Measurements from ENCODE around the gene BANK1.

The BANK1 gene

GRCh38 chr4:101970547-101971155, 180.1 kb downstream of the BANK1 start:
- ChIA-PET POLR2A (no interaction called here), CTCF (no interaction called here)
- Histone ChIP-seq H3K27ac (ENCODE audit: extremely low read depth, low read depth, low read length) (no peak overlapping the region), H3K4me3 (ENCODE audit: low read depth, low read length) (no peak overlapping the region), H3K4me1 (ENCODE audit: control insufficient read depth, insufficient read depth, low read length) (no peaks in the 10 kb centered on the region), H3K36me3 (ENCODE audit: control insufficient read depth in 2 of 2, insufficient read depth in 1 of 2, low read length in 2 of 2) (no peaks in the 10 kb centered on the region), H3K9me3 (ENCODE audit: control insufficient read depth, insufficient read depth, low read depth, low read length) (no peaks in the 10 kb centered on the region)
- TF ChIP-seq GFI1B (tag by site-specific recombination; IDR thresholded peaks at IDR 0.05), result no peak
- TF ChIP-seq ZNF585B (tag by site-specific recombination; IDR thresholded peaks at IDR 0.05), result no peak
- no peak for TF ChIP-seq PRDM1 (tag by site-specific recombination; IDR thresholded peaks at IDR 0.05)
- TF ChIP-seq HIC1 (tag by site-specific recombination; IDR thresholded peaks at IDR 0.05), result no peak
- no peak for TF ChIP-seq ZNF138 (tag by site-specific recombination; IDR thresholded peaks at IDR 0.05; ENCODE audit: borderline replicate concordance)
- TF ChIP-seq YY1 (tag by site-specific recombination; IDR thresholded peaks at IDR 0.05), result no peak
- no peak for TF ChIP-seq ZNF354C (tag by site-specific recombination; IDR thresholded peaks at IDR 0.05; ENCODE audit: borderline replicate concordance, low read depth)
- no peak for TF ChIP-seq ZNF677 (tag by site-specific recombination; IDR thresholded peaks at IDR 0.05)
- no peak for TF ChIP-seq SP2 (tag by site-specific recombination; IDR thresholded peaks at IDR 0.05)

- Histone ChIP-seq H3K9me3 (ENCODE audit: control insufficient read depth, insufficient read depth, low read depth, low read length) (no peaks in the 10 kb centered on the region), H3K4me1 (ENCODE audit: control insufficient read depth, insufficient read depth, low read length) (no peaks in the 10 kb centered on the region), H3K4me3 (ENCODE audit: low read depth, low read length) (no peak overlapping the region), H3K27ac (ENCODE audit: extremely low read depth, low read depth, low read length) (no peak overlapping the region), H3K36me3 (ENCODE audit: control insufficient read depth in 2 of 2, insufficient read depth in 1 of 2, low read length in 2 of 2) (no peaks in the 10 kb centered on the region)
- TF ChIP-seq ZNF302 (tag by site-specific recombination; IDR thresholded peaks at IDR 0.05; ENCODE audit: low read depth) (no peak), ZBTB20 (tag by site-specific recombination; IDR thresholded peaks at IDR 0.05) (no peak), SCRT2 (tag by site-specific recombination; IDR thresholded peaks at IDR 0.05) (no peak), ZNF654 (tag by site-specific recombination; IDR thresholded peaks at IDR 0.05; ENCODE audit: low read depth) (no peak), BCL6B (tag by site-specific recombination; IDR thresholded peaks at IDR 0.05) (no peak), ZNF626 (tag by site-specific recombination; IDR thresholded peaks at IDR 0.05) (no peak), KLF10 (tag by site-specific recombination; IDR thresholded peaks at IDR 0.05) (no peak), ZNF701 (tag by site-specific recombination; IDR thresholded peaks at IDR 0.05) (no peak), PRDM4 (tag by site-specific recombination; IDR thresholded peaks at IDR 0.05) (no peak), ZSCAN4 (tag by site-specific recombination; IDR thresholded peaks at IDR 0.05) (no peak), ZNF660 (tag by site-specific recombination; IDR thresholded peaks at IDR 0.05) (no peak), ZBTB17 (tag by site-specific recombination; IDR thresholded peaks at IDR 0.05) (no peak), ZNF280D (tag by site-specific recombination; IDR thresholded peaks at IDR 0.05) (no peak)
- ChIA-PET CTCF (no interaction called here), POLR2A (no interaction called here)
These were observed 182.3 kb downstream of the BANK1 start for GRCh38 chr4:101972791-101973190.

All from HEK293 (cell line).